Bladder microvascular endothelial cell (primary cell): ENCODE data around the gene PASK. TPM values are rescaled to one million over a fixed set of nuclear protein-coding genes. Genes with fewer than 3 reads are reported as not detected.

ENCODE experiments used
- total RNA-seq: library from RNA; depleted of rRNA; stranded (reverse); fragments of >200 nt; gene quantifications from 2 replicates; pipeline ENCODE4 v1.2.3, GENCODE V29; 2014

The PASK gene
- total RNA-seq = 4.7 and 5.4 TPM in 2 replicates

GRCh38 chr2:241148891-241149674 lies at the start of gene PASK:
PASK (minus strand) TSS chr2:241149472; CDS start chr2:241143032, 6,440 bp downstream.

GRCh38 chr2:241188361-241189092 lies 39.3 kb upstream of the PASK start, which contains the start of gene ANO7:
ANO7 (plus strand) TSS chr2:241188677; CDS start chr2:241190064, 1,387 bp downstream.

GRCh38 chr2:241149925-241150659 lies 820 bp upstream of the PASK start, which contains the start of gene PPP1R7:
PPP1R7 (plus strand) TSS chr2:241150467; CDS start chr2:241150496, 29 bp downstream.

GRCh38 chr2:241102239-241102803 lies 47.0 kb downstream of the PASK start, which contains the start of gene MTERF4:
MTERF4 (minus strand) TSS chr2:241102287; CDS start chr2:241102273, 14 bp downstream.

Other genes starting within 250 kb of the PASK start
- gene CROCC2, start 243.1 kb downstream of the PASK start, total RNA-seq = not detected in 2 replicates
- 7.8 and 19.8 TPM in 2 replicates for gene SNED1, start 150.9 kb downstream of the PASK start, total RNA-seq
- gene MTERF4, start 47.2 kb downstream of the PASK start, total RNA-seq = 16.8 and 48.6 TPM in 2 replicates
- gene PPP1R7, start 995 bp upstream of the PASK start, total RNA-seq = 39.6 and 43.7 TPM in 2 replicates
- gene ANO7, start 39.2 kb upstream of the PASK start, total RNA-seq = 0.32 and 0.76 TPM in 2 replicates
- gene HDLBP, start 166.2 kb upstream of the PASK start, total RNA-seq = 522 and 840 TPM in 2 replicates
- 384 and 653 TPM in 2 replicates for gene SEPTIN2, start 166.5 kb upstream of the PASK start, total RNA-seq
- 17.8 and 50.5 TPM in 2 replicates for gene FARP2, start 206.8 kb upstream of the PASK start, total RNA-seq